HL-60 (cell line): ENCODE results near the gene TNNI3.
A peak's percentile ranks its signal among the peaks of the same experiment; 100 is the strongest.

Source experiments
- DNase-seq, 2 experiments: peaks; one replicate each; pipeline ENCODE4 v3.0.0-alpha.2; 2010 to 2020; ENCODE audit warnings: low read depth in 1 of 2, low spot score in 1 of 2
- H3K27ac ChIP-seq: fragments of 250-450 bp; sonication (Bioruptor Pico); replicated peaks from 2 replicates; pipeline ENCODE4 v1.5.1; 2020; ENCODE audit warnings: mild to moderate bottlenecking, moderate library complexity
- H3K27me3 ChIP-seq: fragments of 250-450 bp; sonication (Bioruptor Pico); 2 replicates; pipeline ENCODE4 v1.5.1; 2021; ENCODE audit warnings: mild to moderate bottlenecking, moderate library complexity; ENCODE audit not compliant: insufficient read depth, poor library complexity, severe bottlenecking
- H3K4me3 ChIP-seq: replicated peaks from 2 replicates; pipeline ENCODE4 v1.5.1; 2011; ENCODE audit warnings: mild to moderate bottlenecking, control low read depth, low read length; ENCODE audit not compliant: insufficient read depth
- GABPA ChIP-seq: IDR thresholded peaks from 2 replicates; pipeline ENCODE4 v1.6.1; 2012; ENCODE audit warnings: low read depth
- POLR2AphosphoS5 ChIP-seq: IDR thresholded peaks from 2 replicates; pipeline ENCODE4 v1.6.1; 2012; ENCODE audit warnings: low read depth
- SPI1 ChIP-seq: IDR thresholded peaks from 2 replicates; pipeline ENCODE4 v1.6.1; 2012; ENCODE audit warnings: low read depth, mild to moderate bottlenecking, borderline replicate concordance
- TF ChIP-seq, protein P1 (sequence below): IDR thresholded peaks from 2 replicates; pipeline ENCODE4 v1.6.1; 2012; ENCODE audit warnings: low read depth; ENCODE audit not compliant: insufficient replicate concordance
- TF ChIP-seq, protein P2 (sequence below): IDR thresholded peaks from one replicate; pipeline ENCODE4 v1.5.1; 2011; ENCODE audit warnings: low read length, control low read depth, inconsistent platforms; ENCODE audit not compliant: insufficient read depth

TNNI3 gene

DNA sequence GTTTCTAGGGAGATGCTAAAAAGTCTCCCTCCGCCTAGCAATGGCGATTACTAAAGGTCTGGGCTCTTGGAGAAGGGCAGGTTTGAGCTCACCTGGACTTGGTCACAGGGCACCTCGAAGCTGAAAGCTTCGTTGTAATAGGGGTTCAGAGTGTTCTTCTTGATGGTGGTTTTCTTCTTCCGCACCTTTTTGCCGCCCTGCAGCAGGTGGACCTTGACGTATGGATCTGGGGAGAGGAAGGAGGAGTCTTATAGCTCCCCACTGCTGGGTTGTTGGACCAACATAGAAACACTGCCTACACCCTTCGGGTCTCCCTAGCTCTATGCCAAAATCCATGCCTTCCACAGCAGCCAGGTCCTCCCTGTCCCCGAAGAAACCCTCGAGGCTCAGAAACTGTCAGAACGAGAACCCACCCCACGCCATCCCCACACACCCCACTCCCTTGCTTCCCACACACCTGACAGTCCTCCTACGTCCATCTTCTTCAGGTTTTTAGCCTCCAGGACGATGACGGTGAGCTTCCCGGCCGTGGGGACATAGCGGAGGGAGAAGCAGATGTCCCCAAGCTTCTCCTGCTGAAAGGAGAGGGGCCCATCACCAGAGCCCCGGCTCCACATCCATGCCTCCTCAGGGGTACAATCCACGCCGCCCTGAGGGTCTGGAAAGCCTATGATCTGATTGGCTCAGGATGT, 17.0 kb upstream of the TNNI3 start:
- H3K4me3 ChIP-seq, result no peak overlapping the region
- H3K27ac ChIP-seq, result no peak overlapping the region
- DNase-seq, result no peak
- H3K27me3 ChIP-seq, result peaks cover 46% of the 10 kb centered on the region
- TF ChIP-seq, protein P1, sequence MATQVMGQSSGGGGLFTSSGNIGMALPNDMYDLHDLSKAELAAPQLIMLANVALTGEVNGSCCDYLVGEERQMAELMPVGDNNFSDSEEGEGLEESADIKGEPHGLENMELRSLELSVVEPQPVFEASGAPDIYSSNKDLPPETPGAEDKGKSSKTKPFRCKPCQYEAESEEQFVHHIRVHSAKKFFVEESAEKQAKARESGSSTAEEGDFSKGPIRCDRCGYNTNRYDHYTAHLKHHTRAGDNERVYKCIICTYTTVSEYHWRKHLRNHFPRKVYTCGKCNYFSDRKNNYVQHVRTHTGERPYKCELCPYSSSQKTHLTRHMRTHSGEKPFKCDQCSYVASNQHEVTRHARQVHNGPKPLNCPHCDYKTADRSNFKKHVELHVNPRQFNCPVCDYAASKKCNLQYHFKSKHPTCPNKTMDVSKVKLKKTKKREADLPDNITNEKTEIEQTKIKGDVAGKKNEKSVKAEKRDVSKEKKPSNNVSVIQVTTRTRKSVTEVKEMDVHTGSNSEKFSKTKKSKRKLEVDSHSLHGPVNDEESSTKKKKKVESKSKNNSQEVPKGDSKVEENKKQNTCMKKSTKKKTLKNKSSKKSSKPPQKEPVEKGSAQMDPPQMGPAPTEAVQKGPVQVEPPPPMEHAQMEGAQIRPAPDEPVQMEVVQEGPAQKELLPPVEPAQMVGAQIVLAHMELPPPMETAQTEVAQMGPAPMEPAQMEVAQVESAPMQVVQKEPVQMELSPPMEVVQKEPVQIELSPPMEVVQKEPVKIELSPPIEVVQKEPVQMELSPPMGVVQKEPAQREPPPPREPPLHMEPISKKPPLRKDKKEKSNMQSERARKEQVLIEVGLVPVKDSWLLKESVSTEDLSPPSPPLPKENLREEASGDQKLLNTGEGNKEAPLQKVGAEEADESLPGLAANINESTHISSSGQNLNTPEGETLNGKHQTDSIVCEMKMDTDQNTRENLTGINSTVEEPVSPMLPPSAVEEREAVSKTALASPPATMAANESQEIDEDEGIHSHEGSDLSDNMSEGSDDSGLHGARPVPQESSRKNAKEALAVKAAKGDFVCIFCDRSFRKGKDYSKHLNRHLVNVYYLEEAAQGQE, result no peak
- TF ChIP-seq GABPA (no peak), POLR2AphosphoS5 (no peak), SPI1 (no peak)
- TF ChIP-seq, protein P2, sequence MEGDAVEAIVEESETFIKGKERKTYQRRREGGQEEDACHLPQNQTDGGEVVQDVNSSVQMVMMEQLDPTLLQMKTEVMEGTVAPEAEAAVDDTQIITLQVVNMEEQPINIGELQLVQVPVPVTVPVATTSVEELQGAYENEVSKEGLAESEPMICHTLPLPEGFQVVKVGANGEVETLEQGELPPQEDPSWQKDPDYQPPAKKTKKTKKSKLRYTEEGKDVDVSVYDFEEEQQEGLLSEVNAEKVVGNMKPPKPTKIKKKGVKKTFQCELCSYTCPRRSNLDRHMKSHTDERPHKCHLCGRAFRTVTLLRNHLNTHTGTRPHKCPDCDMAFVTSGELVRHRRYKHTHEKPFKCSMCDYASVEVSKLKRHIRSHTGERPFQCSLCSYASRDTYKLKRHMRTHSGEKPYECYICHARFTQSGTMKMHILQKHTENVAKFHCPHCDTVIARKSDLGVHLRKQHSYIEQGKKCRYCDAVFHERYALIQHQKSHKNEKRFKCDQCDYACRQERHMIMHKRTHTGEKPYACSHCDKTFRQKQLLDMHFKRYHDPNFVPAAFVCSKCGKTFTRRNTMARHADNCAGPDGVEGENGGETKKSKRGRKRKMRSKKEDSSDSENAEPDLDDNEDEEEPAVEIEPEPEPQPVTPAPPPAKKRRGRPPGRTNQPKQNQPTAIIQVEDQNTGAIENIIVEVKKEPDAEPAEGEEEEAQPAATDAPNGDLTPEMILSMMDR, result no peak

DNA sequence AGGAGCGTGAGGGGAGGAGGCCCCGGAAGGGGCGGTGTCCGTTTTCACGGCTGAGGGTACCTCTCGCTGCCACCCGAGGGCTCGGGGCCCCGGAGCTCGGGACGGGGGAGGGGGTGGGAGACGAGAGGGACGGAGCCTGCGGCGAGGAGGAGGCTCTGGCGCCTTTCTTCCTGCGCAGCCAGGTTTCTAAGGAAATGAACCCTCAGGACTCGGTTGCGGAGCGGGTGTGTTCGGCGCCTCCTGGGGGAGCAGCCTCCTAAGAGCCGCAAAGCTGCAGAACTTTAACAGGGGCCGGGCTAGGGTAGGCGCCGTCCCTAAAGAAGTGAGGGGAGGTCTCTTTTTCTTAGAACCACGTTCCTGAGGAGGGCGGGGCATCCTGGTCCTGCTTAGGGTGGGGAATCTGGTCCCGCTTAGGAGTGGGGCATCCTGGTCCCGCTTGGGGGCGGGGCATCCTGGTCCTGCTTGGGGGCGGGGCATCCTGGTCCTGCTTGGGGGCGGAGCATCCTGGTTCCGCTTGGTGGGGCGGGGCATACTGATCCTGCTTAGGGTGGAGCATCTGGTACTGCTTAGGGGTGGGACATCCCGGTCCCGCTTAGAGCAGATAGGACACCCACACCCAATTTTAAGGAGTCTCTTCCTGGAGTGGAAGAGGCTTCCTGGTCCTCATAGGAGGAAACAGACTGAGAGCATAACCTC, 16.3 kb upstream of the TNNI3 start:
- Histone ChIP-seq H3K27me3 (peaks cover 38% of the 10 kb centered on the region), H3K27ac (no peak overlapping the region), H3K4me3 (peak overlapping the region; percentile 13)
- TF ChIP-seq, protein P1, result no peak
- TF ChIP-seq, protein P2, result no peak
- TF ChIP-seq POLR2AphosphoS5 (no peak), GABPA (no peak), SPI1 (no peak)
- no peak for DNase-seq

- Histone ChIP-seq H3K4me3 (peak overlapping the region; percentile 13; the same call in 1 of the 2 replicates), H3K27ac (no peak overlapping the region), H3K27me3 (peaks cover 37% of the 10 kb centered on the region)
- DNase-seq, result no peak
- TF ChIP-seq SPI1 (no peak), POLR2AphosphoS5 (no peak), GABPA (no peak)
- TF ChIP-seq, protein P2, result no peak
- TF ChIP-seq, protein P1, result no peak
Observed at GRCh38 chr19:55173186-55173713, 15.7 kb upstream of the TNNI3 start.
